H1 (cell line): Measurements from ENCODE around the gene CCDC200. TPM values are rescaled to one million over a fixed set of nuclear protein-coding genes. Genes with fewer than 3 reads are reported as not detected.

ENCODE experiments used
- JUN ChIP-seq: IDR thresholded peaks from 2 replicates; pipeline ENCODE4 v1.6.1; 2011; ENCODE audit warnings: low read depth, mild to moderate bottlenecking, improper control_type of control experiment, low read length
- SP2 ChIP-seq: IDR thresholded peaks from 2 replicates; pipeline ENCODE4 v1.6.1; 2012; ENCODE audit warnings: mild to moderate bottlenecking, low read length, inconsistent platforms
- TBP ChIP-seq: IDR thresholded peaks from 2 replicates; pipeline ENCODE4 v1.6.1; 2011; ENCODE audit warnings: low read depth, low read length, improper control_type of control experiment
- polyA plus RNA-seq, 7 experiments: library from polyadenylated mRNA; depleted of rRNA in 3 of 7; stranded (reverse) in 5 of 7; unstranded in 2 of 7; fragments of >200 nt in 5 of 7; fragments of 200-250 nt in 2 of 7; gene quantifications; 1 replicate in 5 of 7; 2 replicates in 1 of 7; 4 replicates in 1 of 7; pipeline versions ENCODE4 v1.2.1 to v1.2.3, GENCODE V29; 2011 to 2013; ENCODE audit warnings: missing spikeins in 2 of 7, mixed read lengths in 2 of 7
- total RNA-seq: library from RNA; stranded (reverse); fragmentation: NEBNext Ultra II Directional; extraction: Animal tissue kit (Norgen Biotek cat#: 25700); gene quantifications from 2 replicates; pipeline ENCODE4 v1.2.1, GENCODE V29; 2021
- TF ChIP-seq, protein P1 (sequence below): fragments of 300-600 bp; sonication (generic); IDR thresholded peaks from 2 replicates; pipeline ENCODE4 v1.7.1; 2012; ENCODE audit warnings: low read length, moderate library complexity, mild to moderate bottlenecking, inconsistent platforms; ENCODE audit not compliant: insufficient replicate concordance

Gene CCDC200
- total and polyA plus RNA-seq, 2 of the 8 experiments (the other 6 are each of a cell fraction or from before 2014, with no cell fraction given): 0.11 TPM; not detected in 1

DNA sequence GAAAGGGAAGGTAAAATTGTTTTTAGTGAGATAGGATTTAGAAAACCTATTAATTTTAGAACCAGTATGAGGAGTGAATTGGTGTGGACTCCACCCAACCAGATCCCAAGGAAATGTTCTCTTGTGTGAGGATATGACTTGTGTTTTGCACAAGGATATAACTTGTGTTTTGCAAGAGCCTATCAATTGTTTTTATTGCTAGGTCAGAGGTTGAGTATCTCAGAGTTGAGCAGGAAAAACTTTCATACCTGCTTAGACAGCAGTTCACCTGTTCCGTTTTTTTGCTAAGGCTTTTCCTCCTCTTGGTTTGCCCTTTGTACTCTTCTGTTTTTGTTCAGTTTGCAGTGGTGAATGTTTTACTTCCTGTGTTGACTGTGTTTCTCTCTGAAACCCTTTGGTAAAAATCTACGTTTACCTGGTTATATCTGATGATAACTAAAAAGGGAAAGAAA lies 52.3 kb downstream of the CCDC200 start (continued):
- TF ChIP-seq, protein P1, sequence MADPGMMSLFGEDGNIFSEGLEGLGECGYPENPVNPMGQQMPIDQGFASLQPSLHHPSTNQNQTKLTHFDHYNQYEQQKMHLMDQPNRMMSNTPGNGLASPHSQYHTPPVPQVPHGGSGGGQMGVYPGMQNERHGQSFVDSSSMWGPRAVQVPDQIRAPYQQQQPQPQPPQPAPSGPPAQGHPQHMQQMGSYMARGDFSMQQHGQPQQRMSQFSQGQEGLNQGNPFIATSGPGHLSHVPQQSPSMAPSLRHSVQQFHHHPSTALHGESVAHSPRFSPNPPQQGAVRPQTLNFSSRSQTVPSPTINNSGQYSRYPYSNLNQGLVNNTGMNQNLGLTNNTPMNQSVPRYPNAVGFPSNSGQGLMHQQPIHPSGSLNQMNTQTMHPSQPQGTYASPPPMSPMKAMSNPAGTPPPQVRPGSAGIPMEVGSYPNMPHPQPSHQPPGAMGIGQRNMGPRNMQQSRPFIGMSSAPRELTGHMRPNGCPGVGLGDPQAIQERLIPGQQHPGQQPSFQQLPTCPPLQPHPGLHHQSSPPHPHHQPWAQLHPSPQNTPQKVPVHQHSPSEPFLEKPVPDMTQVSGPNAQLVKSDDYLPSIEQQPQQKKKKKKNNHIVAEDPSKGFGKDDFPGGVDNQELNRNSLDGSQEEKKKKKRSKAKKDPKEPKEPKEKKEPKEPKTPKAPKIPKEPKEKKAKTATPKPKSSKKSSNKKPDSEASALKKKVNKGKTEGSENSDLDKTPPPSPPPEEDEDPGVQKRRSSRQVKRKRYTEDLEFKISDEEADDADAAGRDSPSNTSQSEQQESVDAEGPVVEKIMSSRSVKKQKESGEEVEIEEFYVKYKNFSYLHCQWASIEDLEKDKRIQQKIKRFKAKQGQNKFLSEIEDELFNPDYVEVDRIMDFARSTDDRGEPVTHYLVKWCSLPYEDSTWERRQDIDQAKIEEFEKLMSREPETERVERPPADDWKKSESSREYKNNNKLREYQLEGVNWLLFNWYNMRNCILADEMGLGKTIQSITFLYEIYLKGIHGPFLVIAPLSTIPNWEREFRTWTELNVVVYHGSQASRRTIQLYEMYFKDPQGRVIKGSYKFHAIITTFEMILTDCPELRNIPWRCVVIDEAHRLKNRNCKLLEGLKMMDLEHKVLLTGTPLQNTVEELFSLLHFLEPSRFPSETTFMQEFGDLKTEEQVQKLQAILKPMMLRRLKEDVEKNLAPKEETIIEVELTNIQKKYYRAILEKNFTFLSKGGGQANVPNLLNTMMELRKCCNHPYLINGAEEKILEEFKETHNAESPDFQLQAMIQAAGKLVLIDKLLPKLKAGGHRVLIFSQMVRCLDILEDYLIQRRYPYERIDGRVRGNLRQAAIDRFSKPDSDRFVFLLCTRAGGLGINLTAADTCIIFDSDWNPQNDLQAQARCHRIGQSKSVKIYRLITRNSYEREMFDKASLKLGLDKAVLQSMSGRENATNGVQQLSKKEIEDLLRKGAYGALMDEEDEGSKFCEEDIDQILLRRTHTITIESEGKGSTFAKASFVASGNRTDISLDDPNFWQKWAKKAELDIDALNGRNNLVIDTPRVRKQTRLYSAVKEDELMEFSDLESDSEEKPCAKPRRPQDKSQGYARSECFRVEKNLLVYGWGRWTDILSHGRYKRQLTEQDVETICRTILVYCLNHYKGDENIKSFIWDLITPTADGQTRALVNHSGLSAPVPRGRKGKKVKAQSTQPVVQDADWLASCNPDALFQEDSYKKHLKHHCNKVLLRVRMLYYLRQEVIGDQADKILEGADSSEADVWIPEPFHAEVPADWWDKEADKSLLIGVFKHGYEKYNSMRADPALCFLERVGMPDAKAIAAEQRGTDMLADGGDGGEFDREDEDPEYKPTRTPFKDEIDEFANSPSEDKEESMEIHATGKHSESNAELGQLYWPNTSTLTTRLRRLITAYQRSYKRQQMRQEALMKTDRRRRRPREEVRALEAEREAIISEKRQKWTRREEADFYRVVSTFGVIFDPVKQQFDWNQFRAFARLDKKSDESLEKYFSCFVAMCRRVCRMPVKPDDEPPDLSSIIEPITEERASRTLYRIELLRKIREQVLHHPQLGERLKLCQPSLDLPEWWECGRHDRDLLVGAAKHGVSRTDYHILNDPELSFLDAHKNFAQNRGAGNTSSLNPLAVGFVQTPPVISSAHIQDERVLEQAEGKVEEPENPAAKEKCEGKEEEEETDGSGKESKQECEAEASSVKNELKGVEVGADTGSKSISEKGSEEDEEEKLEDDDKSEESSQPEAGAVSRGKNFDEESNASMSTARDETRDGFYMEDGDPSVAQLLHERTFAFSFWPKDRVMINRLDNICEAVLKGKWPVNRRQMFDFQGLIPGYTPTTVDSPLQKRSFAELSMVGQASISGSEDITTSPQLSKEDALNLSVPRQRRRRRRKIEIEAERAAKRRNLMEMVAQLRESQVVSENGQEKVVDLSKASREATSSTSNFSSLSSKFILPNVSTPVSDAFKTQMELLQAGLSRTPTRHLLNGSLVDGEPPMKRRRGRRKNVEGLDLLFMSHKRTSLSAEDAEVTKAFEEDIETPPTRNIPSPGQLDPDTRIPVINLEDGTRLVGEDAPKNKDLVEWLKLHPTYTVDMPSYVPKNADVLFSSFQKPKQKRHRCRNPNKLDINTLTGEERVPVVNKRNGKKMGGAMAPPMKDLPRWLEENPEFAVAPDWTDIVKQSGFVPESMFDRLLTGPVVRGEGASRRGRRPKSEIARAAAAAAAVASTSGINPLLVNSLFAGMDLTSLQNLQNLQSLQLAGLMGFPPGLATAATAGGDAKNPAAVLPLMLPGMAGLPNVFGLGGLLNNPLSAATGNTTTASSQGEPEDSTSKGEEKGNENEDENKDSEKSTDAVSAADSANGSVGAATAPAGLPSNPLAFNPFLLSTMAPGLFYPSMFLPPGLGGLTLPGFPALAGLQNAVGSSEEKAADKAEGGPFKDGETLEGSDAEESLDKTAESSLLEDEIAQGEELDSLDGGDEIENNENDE: no peak
- TF ChIP-seq JUN (no peak), SP2 (no peak), TBP (no peak)
